Islet precursor cell (in vitro differentiated cells): ENCODE results near the gene NTN3.
"Not testable (repeated sequence)": the region's sequence is repeated elsewhere in the genome, so short reads cannot be mapped to it uniquely, and the experiment has no call there.

Experiments used
- DNase-seq: peaks from one replicate; pipeline ENCODE4 v3.0.0-alpha.2; 2018

Gene NTN3

GRCh38 chr16:2466667-2467527 lies 4.2 kb upstream of the NTN3 start:
- DNase-seq: no peak

- peak; percentile 77 for DNase-seq
These were observed 3.4 kb upstream of the NTN3 start for GRCh38 chr16:2467528-2468232.

- DNase-seq: no peak
These were observed 2.8 kb upstream of the NTN3 start for GRCh38 chr16:2468233-2468724.

- no peak for DNase-seq
These were observed 2.2 kb upstream of the NTN3 start for GRCh38 chr16:2468725-2469398.

GRCh38 chr16:2469399-2470233 lies 1.5 kb upstream of the NTN3 start:
- no peak for DNase-seq

GRCh38 chr16:2470234-2470601 lies 879 bp upstream of the NTN3 start:
- DNase-seq: no peak

- DNase-seq: no peak
These were observed 488 bp upstream of the NTN3 start for GRCh38 chr16:2470603-2471015.

GRCh38 chr16:2471653-2472487 lies 773 bp downstream of the NTN3 start:
- no peak for DNase-seq

- no peak for DNase-seq
These were observed 1.4 kb downstream of the NTN3 start for GRCh38 chr16:2472488-2472864.

- no peak for DNase-seq
These were observed 1.9 kb downstream of the NTN3 start for GRCh38 chr16:2472885-2473445.

- DNase-seq: no peak
These were observed 2.4 kb downstream of the NTN3 start for GRCh38 chr16:2473446-2473926.

GRCh38 chr16:2473999-2474876 lies 3.1 kb downstream of the NTN3 start:
- peak; percentile 71 for DNase-seq

- peak; percentile 92 for DNase-seq
These were observed 3.8 kb downstream of the NTN3 start, which contains the start of gene TBC1D24 for GRCh38 chr16:2474877-2475412. TBC1D24 (plus strand) TSS chr16:2475127; CDS start chr16:2496149, 21,022 bp downstream.

- no peak for DNase-seq
These were observed 4.6 kb downstream of the NTN3 start for GRCh38 chr16:2475413-2476344.

GRCh38 chr16:2476345-2476720 lies 5.2 kb downstream of the NTN3 start:
- DNase-seq: no peak

- no peak for DNase-seq
These were observed 5.6 kb downstream of the NTN3 start for GRCh38 chr16:2476741-2477140.

- no peak for DNase-seq
These were observed 6.2 kb downstream of the NTN3 start for GRCh38 chr16:2477327-2477726.

GRCh38 chr16:2478279-2478678 lies 7.2 kb downstream of the NTN3 start:
- DNase-seq: no peak

- DNase-seq: not testable (repeated sequence)
These were observed 8.9 kb downstream of the NTN3 start for GRCh38 chr16:2479996-2480395.
